Measurements from ENCODE around the gene DNAH5. TPM values are rescaled to one million over a fixed set of nuclear protein-coding genes. Genes with fewer than 3 reads are reported as not detected.

The DNAH5 gene
- total RNA-seq, 6 donors from 2014 or later, result 5.0 to 47.3 (median 10.7) TPM

DNA sequence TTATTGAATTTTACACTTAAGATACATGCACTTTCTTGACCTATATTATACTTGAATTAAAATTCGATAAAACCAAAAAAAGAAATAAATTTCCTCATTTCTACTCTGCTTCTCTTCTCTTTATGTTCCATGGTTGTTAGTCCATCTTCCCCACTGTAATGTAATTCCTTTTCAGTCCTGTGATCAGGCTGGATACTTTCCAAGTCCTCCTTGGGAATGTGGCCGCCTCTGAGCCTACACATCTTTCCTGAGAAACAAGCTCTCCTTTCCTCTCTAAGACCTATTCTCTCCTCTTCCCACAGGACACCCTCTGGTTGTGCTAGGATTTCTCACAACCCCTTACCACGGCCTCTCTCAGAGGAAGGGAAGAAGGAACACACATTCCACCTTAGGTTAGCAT lies 285.1 kb downstream of the DNAH5 start:
- TF ChIP-seq, protein P1, sequence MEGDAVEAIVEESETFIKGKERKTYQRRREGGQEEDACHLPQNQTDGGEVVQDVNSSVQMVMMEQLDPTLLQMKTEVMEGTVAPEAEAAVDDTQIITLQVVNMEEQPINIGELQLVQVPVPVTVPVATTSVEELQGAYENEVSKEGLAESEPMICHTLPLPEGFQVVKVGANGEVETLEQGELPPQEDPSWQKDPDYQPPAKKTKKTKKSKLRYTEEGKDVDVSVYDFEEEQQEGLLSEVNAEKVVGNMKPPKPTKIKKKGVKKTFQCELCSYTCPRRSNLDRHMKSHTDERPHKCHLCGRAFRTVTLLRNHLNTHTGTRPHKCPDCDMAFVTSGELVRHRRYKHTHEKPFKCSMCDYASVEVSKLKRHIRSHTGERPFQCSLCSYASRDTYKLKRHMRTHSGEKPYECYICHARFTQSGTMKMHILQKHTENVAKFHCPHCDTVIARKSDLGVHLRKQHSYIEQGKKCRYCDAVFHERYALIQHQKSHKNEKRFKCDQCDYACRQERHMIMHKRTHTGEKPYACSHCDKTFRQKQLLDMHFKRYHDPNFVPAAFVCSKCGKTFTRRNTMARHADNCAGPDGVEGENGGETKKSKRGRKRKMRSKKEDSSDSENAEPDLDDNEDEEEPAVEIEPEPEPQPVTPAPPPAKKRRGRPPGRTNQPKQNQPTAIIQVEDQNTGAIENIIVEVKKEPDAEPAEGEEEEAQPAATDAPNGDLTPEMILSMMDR (IDR thresholded peaks at IDR 0.05), result no peak
- no peak for TF ChIP-seq POLR2A (IDR thresholded peaks at IDR 0.05)
- TF ChIP-seq EP300 (IDR thresholded peaks at IDR 0.05), result no peak
- H3K27ac ChIP-seq, result no peak overlapping the region
- no peaks in the 10 kb centered on the region for H3K9me3 ChIP-seq
- no peak for DNase-seq
- 77 to 78% methylated on average over 3 of the region's 3 CpGs for WGBS, 2 donors
- H3K4me3 ChIP-seq, result no peak overlapping the region
- H3K27me3 ChIP-seq, result no peaks in the 10 kb centered on the region
- no peaks in the 10 kb centered on the region for H3K4me1 ChIP-seq
- H3K36me3 ChIP-seq, result no peaks in the 10 kb centered on the region
- no peak for ATAC-seq (ENCODE audit: low FRiP score in 2 of 2)

DNA sequence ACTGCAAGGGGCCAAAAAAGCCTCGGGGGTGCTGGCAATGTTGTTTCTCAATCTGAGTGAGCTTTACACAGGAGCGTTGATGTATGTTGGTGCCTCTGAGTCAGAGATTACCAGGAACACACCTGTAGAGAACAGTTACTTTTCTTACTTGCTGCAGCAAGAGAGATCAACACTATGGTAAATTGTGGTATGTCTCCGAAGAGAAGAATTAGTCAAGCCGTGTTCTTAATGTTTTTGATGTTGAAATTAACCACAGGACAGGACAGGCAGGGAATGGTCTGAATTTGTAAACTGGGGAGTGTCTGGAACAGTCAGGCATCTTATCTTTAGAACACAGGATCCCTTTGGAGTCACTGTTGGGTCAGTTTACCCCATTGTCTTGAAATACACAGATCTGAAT lies 285.7 kb downstream of the DNAH5 start:
- no peaks in the 10 kb centered on the region for H3K36me3 ChIP-seq
- TF ChIP-seq EP300 (IDR thresholded peaks at IDR 0.05), result no peak
- TF ChIP-seq, protein P1 (IDR thresholded peaks at IDR 0.05), result no peak
- no peak for TF ChIP-seq POLR2AphosphoS5 (IDR thresholded peaks at IDR 0.05)
- TF ChIP-seq POLR2A (IDR thresholded peaks at IDR 0.05), result no peak
- no peaks in the 10 kb centered on the region for H3K27me3 ChIP-seq
- DNase-seq, result no peak
- H3K9me3 ChIP-seq, result no peaks in the 10 kb centered on the region
- H3K4me1 ChIP-seq, result no peaks in the 10 kb centered on the region
- WGBS, 2 donors, result 73 to 77% methylated on average over 4 of the region's 4 CpGs
- H3K4me3 ChIP-seq, result no peak overlapping the region
- no peak overlapping the region for H3K27ac ChIP-seq
- no peak for ATAC-seq (ENCODE audit: low FRiP score in 2 of 2)

DNA sequence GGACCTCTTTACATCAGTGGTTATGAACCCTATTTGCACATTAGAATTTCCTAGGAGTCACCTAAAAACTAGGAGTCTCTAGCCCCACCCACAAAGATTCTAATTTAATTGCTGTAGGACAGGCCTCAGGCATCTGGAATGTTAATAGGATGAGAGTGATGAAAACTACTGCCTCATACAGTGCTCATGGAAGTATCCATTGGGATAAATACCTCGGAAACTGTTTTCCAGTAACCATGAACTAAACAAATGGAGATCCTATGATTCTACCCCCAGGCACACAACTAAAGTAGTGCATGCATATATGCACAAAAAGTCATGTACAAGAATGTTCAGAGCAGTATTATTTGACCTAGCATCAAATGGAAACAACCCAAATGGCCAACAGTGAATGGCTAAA lies 286.3 kb downstream of the DNAH5 start:
- no peak for DNase-seq
- no peak overlapping the region for H3K27ac ChIP-seq
- 86 to 92% methylated on average over 1 of the region's 1 CpG for WGBS, 2 donors
- no peaks in the 10 kb centered on the region for H3K9me3 ChIP-seq
- no peaks in the 10 kb centered on the region for H3K27me3 ChIP-seq
- no peak for ATAC-seq (ENCODE audit: low FRiP score in 2 of 2)
- no peaks in the 10 kb centered on the region for H3K36me3 ChIP-seq
- no peak overlapping the region for H3K4me3 ChIP-seq
- H3K4me1 ChIP-seq, result no peaks in the 10 kb centered on the region
- TF ChIP-seq POLR2AphosphoS5 (IDR thresholded peaks at IDR 0.05) (no peak), EP300 (IDR thresholded peaks at IDR 0.05) (no peak), POLR2A (IDR thresholded peaks at IDR 0.05) (no peak)
- TF ChIP-seq, protein P1 (IDR thresholded peaks at IDR 0.05), result no peak

DNA sequence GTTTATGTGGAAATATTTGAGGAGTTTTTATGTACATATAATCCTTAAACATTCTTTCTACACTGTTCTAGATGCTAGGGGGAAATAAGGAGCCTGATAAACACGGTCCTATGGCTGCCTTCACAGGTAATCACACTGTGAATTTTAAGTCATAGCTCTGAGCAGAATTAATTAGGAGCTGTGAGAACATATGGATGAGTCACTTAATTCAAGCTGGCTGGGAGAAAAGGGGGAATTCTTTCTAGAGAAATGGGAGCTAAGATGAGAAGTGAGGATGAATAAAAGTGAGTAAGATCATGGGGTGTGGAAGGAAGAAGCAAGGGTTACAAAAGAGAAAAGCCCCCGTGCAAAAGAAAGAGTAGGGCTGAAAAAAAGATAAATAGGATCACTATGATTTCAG lies 290.8 kb downstream of the DNAH5 start:
- Histone ChIP-seq H3K4me3 (no peak overlapping the region), H3K36me3 (no peaks in the 10 kb centered on the region), H3K27ac (no peak overlapping the region), H3K27me3 (no peaks in the 10 kb centered on the region), H3K9me3 (peaks cover 0 to 5% (median 0%) of the 10 kb centered on the region in 4 donors), H3K4me1 (no peaks in the 10 kb centered on the region)
- TF ChIP-seq POLR2AphosphoS5 (IDR thresholded peaks at IDR 0.05) (no peak), EP300 (IDR thresholded peaks at IDR 0.05) (no peak), POLR2A (IDR thresholded peaks at IDR 0.05) (no peak)
- TF ChIP-seq, protein P1 (IDR thresholded peaks at IDR 0.05), result no peak
- ATAC-seq (ENCODE audit: low FRiP score in 2 of 2) (no peak), DNase-seq (no peak)
- 50 to 70% methylated on average over 2 of the region's 2 CpGs for WGBS, 2 donors

DNA sequence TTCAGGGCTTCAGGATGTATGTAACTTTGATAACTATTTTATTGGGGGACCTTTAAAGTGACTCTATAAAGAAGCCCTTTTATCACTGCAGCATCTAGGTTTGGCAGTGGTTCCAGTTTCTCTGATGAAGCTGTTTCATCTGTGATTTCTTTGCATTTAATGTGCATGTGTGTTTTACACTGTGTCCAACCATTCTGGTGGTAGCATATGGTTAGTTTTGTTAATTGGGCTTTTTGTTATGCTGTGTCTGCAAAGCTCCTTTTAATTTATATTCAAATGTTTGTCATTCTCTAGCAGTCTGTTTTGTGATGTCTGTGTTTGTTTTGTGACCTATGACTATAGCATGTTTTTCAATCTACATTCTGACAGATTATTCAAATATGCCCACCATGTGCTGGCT lies 294.8 kb downstream of the DNAH5 start:
- ATAC-seq (ENCODE audit: low FRiP score in 2 of 2) (no peak), DNase-seq (no peak)
- no peaks in the 10 kb centered on the region for H3K27me3 ChIP-seq
- no peak for TF ChIP-seq EP300 (IDR thresholded peaks at IDR 0.05)
- no peak for TF ChIP-seq POLR2AphosphoS5 (IDR thresholded peaks at IDR 0.05)
- TF ChIP-seq, protein P1 (IDR thresholded peaks at IDR 0.05), result no peak
- H3K27ac ChIP-seq, result no peak overlapping the region
- peaks cover 0 to 5% (median 0%) of the 10 kb centered on the region in 4 donors for H3K9me3 ChIP-seq
- no peaks in the 10 kb centered on the region for H3K36me3 ChIP-seq
- no peaks in the 10 kb centered on the region for H3K4me1 ChIP-seq
- H3K4me3 ChIP-seq, result no peak overlapping the region
